GM18511 (cell line): Measurements from ENCODE around the gene CXCL16.
"Not testable (repeated sequence)": the region's sequence is repeated elsewhere in the genome, so short reads cannot be mapped to it uniquely, and the experiment has no call there.

ENCODE experiments used
- ATAC-seq: cut with Tn5 transposase; IDR thresholded peaks from one replicate; pipeline ENCODE4 v1.9.1; 2021; ENCODE audit warnings: mild to moderate bottlenecking, moderate library complexity; ENCODE audit not compliant: unreplicated experiment

CXCL16 gene

GRCh38 chr17:4701116-4701515, 38.6 kb downstream of the CXCL16 start:
- no peak for ATAC-seq

- ATAC-seq: not testable (repeated sequence)
Observed at GRCh38 chr17:4699401-4700056, 40.2 kb downstream of the CXCL16 start.

GRCh38 chr17:4696437-4696805, 43.3 kb downstream of the CXCL16 start:
- no peak for ATAC-seq

GRCh38 chr17:4693416-4693815, 46.3 kb downstream of the CXCL16 start:
- ATAC-seq: no peak

GRCh38 chr17:4691686-4692085, 48.0 kb downstream of the CXCL16 start:
- ATAC-seq: no peak

- ATAC-seq: no peak
Observed at GRCh38 chr17:4690745-4691144, 49.0 kb downstream of the CXCL16 start.

GRCh38 chr17:4689872-4690271, 49.9 kb downstream of the CXCL16 start:
- ATAC-seq: not testable (repeated sequence)

- not testable (repeated sequence) for ATAC-seq
Observed at GRCh38 chr17:4683739-4684138, 56.0 kb downstream of the CXCL16 start.
